HG02588 (cell line): ENCODE results near the gene DNAJC12.
"Not testable (repeated sequence)": the region's sequence is repeated elsewhere in the genome, so short reads cannot be mapped to it uniquely, and the experiment has no call there.

ENCODE experiments used
- ATAC-seq: cut with Tn5 transposase; IDR thresholded peaks from one replicate; pipeline ENCODE4 v1.9.1; 2021; ENCODE audit warnings: mild to moderate bottlenecking, moderate library complexity; ENCODE audit not compliant: unreplicated experiment

Gene DNAJC12

DNA sequence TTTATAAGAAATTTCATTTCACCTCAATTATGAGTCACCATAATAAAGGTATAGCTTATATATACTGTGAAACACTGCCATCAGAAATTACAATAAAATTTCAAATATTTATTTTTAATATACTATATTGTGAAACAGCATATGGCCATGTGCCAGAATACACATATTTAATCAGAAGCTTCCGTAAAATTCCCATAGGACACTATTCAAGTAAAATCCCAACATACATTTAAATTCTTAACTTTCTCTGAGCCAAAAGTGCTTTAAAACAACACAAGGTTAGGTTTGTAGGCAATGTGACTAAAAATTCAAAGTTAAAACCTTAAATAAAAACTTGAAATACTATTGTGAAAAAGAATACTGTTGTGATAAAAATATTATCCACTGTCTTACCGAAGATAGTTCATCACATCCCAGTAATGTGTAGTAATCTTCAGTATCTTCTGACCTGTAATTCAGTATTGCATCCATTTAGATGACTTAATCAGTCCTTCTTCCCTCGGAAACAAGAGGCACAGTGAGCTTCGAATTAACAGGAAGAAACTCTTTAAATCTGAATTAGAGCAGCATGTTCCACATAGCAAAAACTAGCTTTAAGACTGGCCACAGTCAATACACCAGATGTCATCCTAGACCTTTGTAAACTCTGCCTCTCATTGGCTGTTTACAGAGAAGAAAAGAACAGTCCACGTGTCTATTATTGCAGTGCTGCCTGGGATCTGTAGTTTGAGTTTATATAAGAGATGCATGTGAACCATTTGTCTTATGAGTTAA lies at the start of gene DNAJC12:
DNAJC12 (minus strand) TSS at position 648 of the 774 bp plus-strand sequence; CDS start at position 471, 177 bp downstream.
- ATAC-seq = no peak

DNA sequence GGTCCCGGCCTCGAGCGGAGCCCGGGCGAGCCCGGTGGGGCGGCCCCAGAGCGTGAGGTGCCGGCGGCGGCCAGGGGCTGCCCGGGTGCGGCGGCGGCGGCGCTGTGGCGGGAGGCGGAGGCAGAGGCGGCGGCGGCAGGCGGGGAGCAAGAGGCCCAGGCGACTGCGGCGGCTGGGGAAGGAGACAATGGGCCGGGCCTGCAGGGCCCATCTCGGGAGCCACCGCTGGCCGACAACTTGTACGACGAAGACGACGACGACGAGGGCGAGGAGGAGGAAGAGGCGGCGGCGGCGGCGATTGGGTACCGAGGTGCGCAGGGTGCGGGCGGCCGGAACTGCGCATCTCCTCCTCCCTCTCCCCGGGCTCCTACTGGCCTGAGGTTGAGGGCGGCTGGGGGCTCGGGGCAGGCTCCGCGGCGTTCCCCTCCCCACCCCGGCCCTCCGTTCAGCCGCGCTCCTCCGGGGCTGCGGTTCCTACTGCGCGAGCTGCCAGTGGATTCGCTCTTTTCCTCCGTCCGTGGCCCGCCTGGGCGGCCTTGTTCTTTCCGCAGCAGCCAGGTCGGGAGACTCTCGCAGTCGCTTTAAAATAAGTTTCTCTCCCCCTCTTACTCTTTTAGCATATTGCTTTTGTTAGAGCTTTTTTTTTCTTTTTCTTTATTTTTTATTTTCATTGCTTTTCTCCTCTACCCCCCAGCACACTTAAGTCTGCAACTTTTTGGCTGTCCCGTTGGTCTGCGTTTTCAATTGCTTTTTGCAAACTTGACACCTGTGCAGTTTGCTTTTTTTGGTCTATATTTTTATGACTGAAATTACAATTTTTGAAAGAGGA lies 47.1 kb upstream of the DNAJC12 start:
- ATAC-seq = peak; percentile 60

DNA sequence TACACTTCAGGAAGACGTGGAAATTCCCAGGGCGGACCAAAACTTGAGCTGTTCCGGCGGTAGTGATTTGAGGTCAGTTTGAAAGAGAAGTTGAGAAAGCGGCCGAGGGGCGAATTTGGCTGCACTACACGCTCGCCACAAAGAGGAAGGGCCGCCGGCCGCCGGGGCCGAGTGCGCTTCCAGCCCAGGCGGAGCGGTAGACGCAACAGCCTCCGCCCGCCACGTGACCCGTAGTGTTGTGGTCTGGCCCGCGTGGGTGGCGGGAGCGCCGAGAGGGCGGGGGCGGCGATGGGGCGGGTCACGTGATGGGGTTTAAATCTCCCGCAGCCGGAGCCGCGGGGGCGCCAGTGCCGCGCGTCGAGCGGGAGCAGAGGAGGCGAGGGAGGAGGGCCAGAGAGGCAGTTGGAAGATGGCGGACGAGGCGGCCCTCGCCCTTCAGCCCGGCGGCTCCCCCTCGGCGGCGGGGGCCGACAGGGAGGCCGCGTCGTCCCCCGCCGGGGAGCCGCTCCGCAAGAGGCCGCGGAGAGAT lies 46.4 kb upstream of the DNAJC12 start, which contains the start of gene SIRT1:
SIRT1 (plus strand) TSS at position 344 of the 529 bp plus-strand sequence; CDS start at position 410, 66 bp downstream.
- ATAC-seq = peak; percentile 83

DNA sequence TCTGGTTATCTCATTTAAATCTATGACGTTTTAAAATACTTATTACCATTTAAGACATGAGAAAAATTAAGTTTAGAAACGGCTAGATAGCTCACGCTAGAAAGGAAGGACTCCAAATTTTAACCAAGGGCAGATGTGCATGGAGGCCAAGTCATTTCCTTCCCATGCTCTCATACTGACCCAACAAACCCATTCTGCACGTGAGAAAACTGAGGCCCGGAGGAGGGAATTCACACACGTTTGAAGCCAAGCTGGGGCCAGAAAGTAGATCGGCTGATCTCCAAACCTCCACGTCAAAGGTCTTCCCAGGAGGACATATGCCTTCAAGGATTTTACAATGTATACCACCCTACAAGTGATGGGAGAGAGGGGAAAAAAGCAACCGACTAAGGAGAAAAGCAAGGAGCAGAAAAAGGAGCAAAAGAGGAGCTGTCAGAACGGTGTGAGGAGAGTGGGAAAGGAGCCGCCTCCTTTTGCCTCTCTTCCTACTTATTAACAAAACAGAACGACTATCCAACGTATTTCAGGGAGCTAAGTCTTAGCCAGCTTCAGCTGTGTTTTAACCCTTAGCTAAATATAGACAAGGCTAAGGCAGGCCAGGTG lies 45.8 kb upstream of the DNAJC12 start:
- ATAC-seq = no peak

DNA sequence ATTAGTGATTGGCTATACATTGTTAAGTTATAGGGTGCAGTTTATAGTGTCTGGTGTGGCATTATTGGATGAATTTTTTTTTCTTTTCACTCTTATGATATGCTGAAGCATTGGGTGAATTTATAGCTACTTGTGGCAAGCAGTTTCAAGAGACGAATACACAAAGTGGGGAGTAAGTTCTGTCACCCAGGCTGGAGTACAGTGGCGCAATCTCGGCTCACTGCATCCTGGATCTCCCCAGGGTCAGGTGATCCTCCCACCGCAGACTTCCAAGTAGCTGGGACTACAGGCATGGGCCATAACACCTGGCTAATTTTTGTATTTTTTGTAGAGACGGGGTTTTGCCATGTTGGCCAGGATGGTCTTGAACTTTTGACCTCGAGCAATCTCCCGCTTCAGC lies 40.1 kb upstream of the DNAJC12 start:
- ATAC-seq = no peak

DNA sequence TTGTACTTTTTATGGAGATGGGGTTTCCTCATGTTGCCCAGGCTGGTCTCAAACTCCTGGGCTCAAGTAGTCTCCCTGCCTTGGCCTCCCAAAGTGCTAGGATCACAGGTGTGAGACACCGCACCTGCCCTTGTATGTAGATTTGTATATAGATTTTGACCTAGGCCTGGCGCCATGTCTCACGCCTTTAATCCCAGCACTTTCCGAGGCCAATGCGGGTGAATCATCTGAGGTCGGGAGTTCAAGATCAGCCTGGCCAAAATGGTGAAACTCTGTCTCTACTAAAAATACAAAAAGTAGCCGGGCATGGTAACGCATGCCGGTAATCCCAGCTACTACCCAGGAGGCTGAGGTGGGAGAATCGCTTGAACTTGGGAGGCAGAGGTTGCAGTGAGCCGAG lies 39.4 kb upstream of the DNAJC12 start:
- not testable (repeated sequence) for ATAC-seq

DNA sequence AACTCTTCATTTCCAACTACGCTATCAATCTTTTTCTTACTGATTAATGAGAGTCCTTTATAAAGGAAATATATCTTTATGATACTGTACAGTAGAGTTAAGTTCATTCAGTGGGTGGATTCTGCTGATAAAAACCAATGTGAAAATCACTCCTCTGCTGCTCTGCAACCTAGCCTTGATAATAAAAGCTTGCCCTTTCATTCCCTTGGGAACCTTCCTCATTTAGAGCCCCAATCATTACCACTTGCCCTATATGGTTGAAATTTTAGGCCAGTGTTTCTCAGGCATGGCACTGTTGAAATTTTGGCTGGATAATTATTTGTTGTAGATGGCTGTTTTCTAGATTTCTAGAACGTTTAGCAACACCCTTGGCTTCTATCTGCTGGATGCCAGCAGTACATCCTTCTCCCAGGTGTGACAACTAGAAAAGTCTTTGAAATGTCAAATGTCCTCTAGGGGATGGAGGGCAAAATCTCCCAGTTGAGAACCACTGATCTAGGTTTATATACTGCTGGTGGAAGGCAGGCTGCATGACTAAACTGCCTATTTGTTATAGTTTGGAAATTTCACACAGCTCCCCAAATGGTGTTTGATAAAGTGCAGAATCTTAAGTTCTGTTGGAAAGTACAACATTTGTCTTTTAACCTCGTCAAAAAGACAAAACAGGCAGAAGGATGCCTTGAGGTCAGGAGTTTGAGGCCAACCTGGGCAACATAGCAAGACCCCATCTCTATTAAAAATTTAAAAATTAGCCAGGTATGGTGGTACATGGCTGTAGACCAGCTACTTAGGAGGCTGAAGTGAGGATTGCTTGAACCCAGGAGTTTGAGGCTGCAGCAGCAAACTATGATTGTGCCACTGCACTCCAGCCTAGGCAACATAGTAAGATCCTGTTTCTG lies 37.6 kb upstream of the DNAJC12 start:
- ATAC-seq = no peak

DNA sequence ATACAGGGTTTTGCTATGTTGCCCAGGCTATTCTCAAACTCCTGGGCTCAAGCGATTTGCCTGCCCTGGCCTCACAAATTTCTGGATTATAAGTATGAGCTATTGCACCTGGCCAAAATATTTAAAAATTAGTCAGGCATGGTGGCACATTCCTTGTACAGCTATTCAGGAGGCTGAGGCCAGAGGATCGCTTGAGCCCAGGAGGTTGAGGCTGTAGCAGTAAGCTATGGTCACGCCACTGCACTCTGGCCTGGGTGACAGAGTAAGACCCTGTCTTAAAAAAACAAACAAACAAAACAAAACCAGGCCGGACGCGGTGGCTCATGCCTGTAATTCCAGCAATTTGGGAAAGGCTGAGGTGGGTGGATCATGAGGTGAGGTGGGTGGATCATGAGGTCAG lies 32.0 kb upstream of the DNAJC12 start:
- ATAC-seq = no peak

DNA sequence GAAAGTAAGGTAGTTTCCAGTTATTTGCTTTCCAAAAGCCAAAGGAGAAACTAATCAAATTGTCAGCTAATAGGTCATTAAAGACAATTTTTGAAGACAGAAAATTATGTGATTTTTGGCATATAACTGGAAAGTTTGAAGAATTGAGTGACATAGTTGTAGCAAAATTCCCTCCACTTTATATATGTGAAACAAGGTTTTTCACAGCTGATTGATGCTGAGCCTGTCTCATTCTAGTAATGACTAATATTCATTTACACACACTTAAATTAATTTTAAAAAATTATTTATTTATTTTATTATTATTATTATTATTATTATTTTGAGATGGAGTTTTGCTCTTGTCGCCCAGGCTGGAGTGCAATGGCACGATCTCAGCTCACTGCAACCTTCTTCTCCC lies 30.1 kb upstream of the DNAJC12 start:
- no peak for ATAC-seq

DNA sequence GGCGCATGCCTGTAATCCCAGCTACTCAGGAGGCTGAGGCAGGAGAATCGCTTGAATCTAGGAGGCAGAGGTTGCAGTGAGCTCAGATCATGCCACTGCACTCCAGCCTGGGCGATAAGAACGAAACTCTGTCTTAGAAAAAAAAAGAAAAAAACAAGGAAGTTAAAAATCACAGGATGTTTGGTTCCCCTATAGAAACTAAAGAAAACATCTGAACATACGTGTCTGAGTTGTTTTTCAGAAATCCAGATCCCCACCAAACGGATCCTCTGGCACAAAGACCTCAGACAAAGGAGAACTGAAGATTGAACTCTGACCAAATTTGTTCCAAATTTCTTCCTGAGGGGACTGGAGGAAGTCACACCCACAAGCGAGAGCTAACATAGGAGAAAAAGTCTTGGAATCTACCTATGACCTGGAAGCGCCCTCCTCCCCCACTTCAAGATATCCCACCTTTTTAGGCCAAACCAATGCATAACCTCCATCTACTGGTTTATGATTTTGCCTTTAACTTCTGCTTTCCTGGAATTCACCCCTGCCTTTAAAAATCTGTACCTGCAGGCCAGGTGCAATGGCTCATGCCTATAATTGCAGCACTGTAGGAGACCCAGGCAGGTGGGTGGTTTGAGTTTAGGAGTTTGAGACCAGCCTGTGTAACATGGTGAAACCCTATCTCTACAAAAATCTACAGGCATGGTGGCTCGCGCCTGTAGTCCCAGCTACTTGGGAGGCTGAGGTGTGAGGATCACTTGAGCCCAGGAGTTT lies 26.8 kb upstream of the DNAJC12 start:
- no peak for ATAC-seq

DNA sequence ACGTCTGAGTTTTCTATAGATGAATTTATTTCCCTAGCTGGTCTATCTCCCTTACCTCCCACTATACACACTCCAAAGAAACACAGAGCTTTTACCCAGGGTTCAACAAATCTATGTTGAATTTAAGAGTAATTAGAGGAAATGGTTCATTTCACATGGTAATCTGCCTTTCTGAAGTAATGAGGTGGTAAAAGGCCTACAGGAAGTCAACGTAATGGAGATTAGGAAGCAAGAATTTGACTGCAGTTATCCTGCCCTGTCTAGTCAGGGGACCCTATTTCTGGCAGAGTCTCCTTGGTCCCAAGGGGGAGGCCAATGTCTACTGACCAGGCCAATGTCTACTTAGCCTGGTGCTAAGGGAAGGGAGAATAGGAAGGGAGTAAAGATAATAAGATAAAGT lies 25.1 kb upstream of the DNAJC12 start:
- ATAC-seq = no peak

DNA sequence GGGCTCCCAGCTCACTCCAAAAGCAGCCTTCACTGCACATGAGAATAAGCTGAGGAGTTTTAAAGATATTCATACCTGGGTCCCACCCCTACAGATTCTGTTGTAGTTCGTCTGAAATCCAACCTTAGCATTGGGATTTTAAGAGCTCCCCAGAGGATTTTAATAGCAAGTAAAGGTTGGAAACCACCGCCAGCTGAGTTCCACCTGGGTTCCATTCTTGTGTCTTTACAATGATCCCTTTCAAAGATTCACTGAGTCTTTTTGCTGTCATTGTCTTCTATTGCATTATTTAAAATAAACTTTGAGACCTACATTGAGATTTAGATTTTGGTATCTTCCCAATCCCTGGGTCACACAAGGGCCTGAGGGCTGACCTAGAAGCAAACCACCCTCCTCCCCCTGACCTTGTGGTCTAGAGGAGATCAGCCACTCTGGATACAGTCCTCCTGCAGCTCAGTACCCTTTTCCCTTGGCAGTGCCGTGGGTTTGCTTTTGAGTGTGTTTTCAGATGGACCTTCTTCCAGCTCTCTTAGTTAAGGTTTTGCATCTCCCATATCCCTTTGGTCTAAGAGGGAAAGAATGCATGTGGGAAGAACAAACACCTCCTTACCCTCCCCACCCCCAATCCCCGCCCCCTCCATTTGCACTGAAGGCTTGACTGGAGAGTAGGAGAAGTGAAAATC lies 23.9 kb upstream of the DNAJC12 start:
- ATAC-seq = no peak

DNA sequence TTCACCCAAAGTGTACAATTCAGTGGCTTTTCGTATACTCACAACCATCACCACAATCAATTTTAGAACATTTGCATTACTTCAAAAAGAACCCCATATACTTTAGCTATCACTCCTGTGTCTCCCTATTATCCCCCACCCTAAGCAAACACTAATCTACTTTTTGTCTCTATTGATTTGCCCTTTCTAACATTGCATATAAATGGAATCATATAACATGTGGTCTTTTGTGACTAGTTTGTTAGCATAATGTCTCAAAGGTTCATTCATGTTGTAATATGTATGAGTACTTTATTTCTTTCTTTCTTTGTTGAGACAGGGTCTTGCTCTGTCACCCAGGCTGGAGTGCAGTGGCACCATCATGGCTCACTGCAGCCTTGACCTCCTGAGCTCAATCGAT lies 21.0 kb upstream of the DNAJC12 start:
- ATAC-seq = no peak

DNA sequence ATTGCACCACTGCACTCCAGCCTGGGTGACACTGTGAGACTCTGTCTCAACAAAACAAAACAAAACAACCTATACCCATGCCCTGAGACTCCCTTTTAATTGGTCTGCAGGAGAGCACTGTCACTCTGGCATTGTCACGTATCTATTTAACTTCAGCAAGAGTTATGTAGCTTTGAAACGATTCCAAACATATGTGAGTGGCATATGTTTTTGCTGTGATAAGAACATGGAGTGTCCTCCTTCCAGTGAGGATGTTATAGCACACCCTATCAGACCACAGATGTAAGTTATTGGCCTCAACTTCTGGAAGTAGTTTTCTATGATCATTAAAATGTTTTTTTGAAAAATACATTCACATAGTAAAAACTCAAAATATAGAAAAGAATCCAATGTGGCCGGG lies 15.5 kb upstream of the DNAJC12 start:
- ATAC-seq = no peak

DNA sequence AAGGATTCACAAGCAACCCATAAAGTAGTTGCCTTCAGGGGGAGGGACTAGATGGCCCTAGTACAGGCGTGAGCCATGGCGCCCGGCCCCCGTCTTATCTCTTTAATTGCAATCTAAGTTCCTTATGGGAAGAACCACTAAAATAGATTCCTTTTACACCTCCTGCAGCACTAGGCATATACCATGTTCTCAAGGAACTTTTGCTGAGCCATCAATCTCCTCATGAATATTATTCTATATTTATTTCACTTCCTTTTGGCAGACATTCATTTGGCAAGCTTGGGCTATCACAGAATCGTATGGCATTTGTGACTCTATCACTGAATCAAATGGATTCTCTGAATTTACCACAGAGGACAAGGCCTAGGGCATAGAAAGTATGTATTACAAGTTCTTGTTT lies 14.8 kb upstream of the DNAJC12 start:
- ATAC-seq = no peak

DNA sequence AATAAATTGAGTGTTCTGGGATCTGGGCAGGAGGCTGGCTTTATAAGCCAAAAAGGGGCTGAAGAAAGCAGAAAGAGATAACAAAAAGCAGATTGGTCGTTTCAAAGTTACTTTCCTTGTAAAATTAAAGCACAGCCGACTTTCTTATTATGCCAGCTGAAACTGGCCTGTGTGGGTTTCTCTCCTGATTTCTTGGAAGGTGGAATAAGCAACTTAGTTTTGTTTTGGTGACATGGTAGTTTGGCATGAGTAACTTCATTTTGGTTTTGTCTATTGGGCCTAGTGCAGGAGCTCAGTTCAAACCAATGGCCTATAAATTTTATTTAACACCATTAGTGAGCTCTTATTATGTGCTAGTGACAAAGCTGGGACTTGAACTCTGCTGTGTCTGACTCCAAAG lies 13.2 kb upstream of the DNAJC12 start:
- no peak for ATAC-seq

DNA sequence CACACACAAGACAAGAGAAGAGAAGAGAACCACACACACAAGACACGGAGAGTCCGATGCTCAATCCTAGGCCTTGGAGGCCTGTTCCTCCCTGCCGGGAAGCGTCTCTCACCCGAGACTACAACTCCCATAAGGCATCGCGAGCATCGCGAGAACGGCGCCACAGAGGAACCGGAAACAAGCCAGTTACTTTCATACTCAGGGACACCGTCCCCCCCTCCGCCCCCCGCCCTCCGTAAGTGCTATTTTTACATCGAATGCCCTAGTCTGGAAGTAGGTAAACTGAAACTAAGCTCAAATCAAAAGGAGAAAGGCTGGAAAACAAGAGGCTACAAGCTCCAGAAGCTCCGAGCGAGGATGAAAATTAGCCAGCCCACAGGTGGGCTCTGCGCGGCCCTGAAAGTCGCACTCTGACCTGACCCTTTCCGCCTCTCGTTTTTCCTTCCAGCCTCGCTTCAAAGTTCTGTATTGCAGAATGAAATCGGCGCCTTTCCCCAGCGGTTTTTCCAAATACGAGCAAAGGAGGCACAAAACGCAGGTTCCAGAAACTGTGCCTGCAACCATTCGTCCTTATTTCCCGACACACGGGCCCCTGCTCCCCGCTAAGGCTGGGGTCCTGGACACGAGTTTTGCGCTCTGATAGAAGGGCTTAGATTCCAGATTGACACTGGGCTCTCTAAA lies 11.5 kb upstream of the DNAJC12 start:
- ATAC-seq = peak; percentile 95

DNA sequence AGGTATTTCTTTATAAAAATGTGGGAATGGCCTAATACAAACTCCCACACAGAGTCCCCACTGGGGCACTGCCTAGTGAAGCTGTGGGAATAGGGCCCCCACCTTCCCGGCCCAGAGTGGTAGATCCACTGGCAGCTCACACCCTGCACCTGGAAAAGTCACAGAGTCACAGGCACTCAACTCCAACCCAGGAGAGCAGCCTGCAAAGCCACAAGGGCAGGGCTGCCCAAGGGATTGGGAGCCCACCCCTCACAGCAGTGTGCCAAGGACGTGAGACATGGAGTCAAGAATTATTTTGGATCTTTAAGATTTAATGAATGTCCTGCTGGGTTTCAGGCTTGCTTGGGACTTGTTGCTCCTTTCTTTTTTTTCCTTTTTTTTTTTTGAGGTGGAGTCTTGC lies 5.3 kb upstream of the DNAJC12 start:
- ATAC-seq = no peak

DNA sequence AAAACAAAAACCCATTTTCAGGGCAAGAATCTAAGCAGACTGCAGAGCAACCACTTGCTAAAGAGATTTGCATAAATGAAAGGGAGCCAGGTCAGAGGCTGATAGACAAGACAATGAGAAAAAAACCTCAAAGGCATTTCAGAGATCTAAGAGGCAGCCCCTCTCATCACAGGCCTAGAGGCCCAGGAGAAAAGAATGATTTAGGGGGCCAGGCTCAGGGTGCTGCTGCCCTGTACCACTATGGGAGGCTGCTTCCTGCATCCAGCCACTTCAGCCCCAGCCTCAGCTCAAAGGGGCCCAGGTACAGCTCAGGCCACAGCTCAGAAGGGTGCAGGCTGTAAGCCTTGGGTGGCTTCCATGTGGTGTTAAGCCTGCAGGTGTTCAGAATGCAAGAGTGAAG lies 3.7 kb upstream of the DNAJC12 start:
- no peak for ATAC-seq
